ENCODE results near the gene SLC45A2.
A peak's percentile ranks its signal among the peaks of the same experiment; 100 is the strongest.

- no peak for TF ChIP-seq TARDBP (IDR thresholded peaks at IDR 0.05)
- no peak for TF ChIP-seq SUZ12 (IDR thresholded peaks at IDR 0.05)
- no peak for TF ChIP-seq BHLHE40 (IDR thresholded peaks at IDR 0.05; ENCODE audit: borderline replicate concordance)
- TF ChIP-seq PKNOX1 (IDR thresholded peaks at IDR 0.05): no peak
- no peak for TF ChIP-seq SP1 (IDR thresholded peaks at IDR 0.05)
- TF ChIP-seq HDGF (IDR thresholded peaks at IDR 0.05; ENCODE audit: borderline replicate concordance): no peak
- peak; percentile 47 for TF ChIP-seq L3MBTL2 (conservative IDR thresholded peaks at IDR 0.05)
- no peak for TF ChIP-seq FOXA1 (IDR thresholded peaks at IDR 0.05)
- no peak for TF ChIP-seq CTBP1 (IDR thresholded peaks at IDR 0.05; ENCODE audit: borderline replicate concordance)
- no peak for TF ChIP-seq NFRKB (IDR thresholded peaks at IDR 0.05)
- TF ChIP-seq FOXM1 (IDR thresholded peaks at IDR 0.05; ENCODE audit: borderline replicate concordance): no peak
- no peak for TF ChIP-seq FOXK2 (IDR thresholded peaks at IDR 0.05)
Observed at GRCh38 chr5:34007621-34008600, 23.4 kb upstream of the SLC45A2 start, which contains the start of gene AMACR.

Data from HEK293T (cell line).